Frontal cortex (tissue), 4 donors: ENCODE results near the gene CFAP99. TPM values are rescaled to one million over a fixed set of nuclear protein-coding genes. Genes with fewer than 3 reads are reported as not detected.

ENCODE experiments used
- DNase-seq, 2 donors: peaks; one replicate each; pipeline ENCODE4 v3.0.0; 2012; ENCODE audit warnings: low spot score in 2 of 2
- FAIRE-seq: peaks from 2 replicates; lab custom pipeline; 2012; peaks lifted over from hg19 to GRCh38; lab: Jason Lieb, UNC
- total RNA-seq: library from RNA; depleted of rRNA; stranded (reverse); fragments of >200 nt; gene quantifications from one replicate; pipeline ENCODE4 v1.2.3, GENCODE V29; 2014
- donor health status: control.
- donor health status: control.
- donor health status: control.

CFAP99 gene
- total RNA-seq, 1 donor from 2014 or later: not detected

GRCh38 chr4:2486981-2487380 is 68.2 kb downstream of the CFAP99 start:
- no peak for FAIRE-seq
- DNase-seq: no peak

GRCh38 chr4:2487632-2488031 is 68.9 kb downstream of the CFAP99 start:
- no peak for DNase-seq
- no peak for FAIRE-seq

GRCh38 chr4:2489081-2489805 is 70.5 kb downstream of the CFAP99 start:
- no peak for DNase-seq
- no peak for FAIRE-seq

DNA sequence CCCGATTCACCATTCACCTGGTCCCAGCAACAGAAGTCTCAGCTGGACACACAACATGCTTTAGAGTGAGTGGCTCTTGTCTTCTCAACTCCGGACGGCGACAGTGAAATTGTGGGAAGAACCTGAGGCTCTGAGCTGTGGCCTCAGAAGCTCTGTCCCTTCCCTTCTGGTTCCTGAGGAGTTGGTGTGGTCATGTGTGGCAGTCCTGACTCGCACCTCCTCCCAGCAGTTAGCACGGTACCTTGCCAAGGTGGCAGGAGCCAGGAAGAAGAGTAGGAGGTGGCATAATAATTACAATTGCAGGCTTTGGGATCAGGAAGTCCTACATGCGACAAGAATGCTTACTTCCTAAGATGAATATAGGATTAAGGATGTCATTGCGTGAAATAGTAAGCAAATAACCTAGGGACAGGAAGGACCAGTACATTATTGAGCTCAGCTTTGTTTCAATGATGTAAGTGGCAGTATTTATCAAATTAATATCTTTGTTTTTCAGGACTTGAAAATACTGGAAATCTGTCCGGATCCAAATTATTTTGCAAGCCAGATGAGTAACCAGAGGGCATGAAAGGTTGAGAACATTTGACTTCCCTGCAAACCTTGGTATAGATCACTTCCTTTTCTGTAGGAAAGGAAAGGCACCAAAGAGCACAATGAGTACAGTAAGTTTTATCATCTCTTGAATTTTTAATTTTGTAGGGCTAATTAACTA is 71.2 kb downstream of the CFAP99 start:
- no peak for FAIRE-seq
- DNase-seq: no peak

GRCh38 chr4:2492970-2493369 is 74.2 kb downstream of the CFAP99 start:
- no peak for DNase-seq
- FAIRE-seq: no peak

GRCh38 chr4:2494992-2495391 is 76.2 kb downstream of the CFAP99 start:
- no peak for DNase-seq
- FAIRE-seq: no peak

- DNase-seq (no peak), FAIRE-seq (no peak)
Observed at GRCh38 chr4:2497324-2497723, 78.6 kb downstream of the CFAP99 start.

- no peak for FAIRE-seq
- no peak for DNase-seq
Observed at GRCh38 chr4:2497931-2498330, 79.2 kb downstream of the CFAP99 start.

DNA sequence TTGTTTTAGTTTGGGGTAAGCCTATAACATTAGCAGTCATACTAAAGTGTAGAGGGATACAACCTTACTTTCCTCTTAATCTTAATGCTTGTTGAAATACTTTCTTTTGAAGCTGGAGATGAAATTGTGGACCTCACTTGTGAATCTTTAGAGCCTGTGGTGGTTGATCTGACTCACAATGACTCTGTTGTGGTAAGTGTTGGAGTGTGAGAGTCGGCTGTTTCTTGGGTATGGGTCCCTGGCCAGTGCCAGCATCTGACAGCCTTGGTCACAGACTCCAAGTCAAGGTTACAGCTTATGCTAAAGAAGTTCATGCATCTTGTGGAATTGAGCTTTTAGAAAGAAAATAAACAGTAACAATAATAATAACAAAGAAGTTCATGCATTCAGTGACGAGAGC is 81.8 kb downstream of the CFAP99 start:
- no peak for DNase-seq
- no peak for FAIRE-seq

- FAIRE-seq: no peak
- DNase-seq: no peak
Observed at GRCh38 chr4:2501034-2501594, 82.4 kb downstream of the CFAP99 start.

GRCh38 chr4:2503809-2504208 is 85.1 kb downstream of the CFAP99 start:
- DNase-seq (no peak), FAIRE-seq (no peak)

GRCh38 chr4:2507259-2507658 is 88.5 kb downstream of the CFAP99 start:
- no peak for FAIRE-seq
- DNase-seq: no peak

- FAIRE-seq (no peak), DNase-seq (no peak)
Observed at GRCh38 chr4:2507855-2508254, 89.1 kb downstream of the CFAP99 start.

DNA sequence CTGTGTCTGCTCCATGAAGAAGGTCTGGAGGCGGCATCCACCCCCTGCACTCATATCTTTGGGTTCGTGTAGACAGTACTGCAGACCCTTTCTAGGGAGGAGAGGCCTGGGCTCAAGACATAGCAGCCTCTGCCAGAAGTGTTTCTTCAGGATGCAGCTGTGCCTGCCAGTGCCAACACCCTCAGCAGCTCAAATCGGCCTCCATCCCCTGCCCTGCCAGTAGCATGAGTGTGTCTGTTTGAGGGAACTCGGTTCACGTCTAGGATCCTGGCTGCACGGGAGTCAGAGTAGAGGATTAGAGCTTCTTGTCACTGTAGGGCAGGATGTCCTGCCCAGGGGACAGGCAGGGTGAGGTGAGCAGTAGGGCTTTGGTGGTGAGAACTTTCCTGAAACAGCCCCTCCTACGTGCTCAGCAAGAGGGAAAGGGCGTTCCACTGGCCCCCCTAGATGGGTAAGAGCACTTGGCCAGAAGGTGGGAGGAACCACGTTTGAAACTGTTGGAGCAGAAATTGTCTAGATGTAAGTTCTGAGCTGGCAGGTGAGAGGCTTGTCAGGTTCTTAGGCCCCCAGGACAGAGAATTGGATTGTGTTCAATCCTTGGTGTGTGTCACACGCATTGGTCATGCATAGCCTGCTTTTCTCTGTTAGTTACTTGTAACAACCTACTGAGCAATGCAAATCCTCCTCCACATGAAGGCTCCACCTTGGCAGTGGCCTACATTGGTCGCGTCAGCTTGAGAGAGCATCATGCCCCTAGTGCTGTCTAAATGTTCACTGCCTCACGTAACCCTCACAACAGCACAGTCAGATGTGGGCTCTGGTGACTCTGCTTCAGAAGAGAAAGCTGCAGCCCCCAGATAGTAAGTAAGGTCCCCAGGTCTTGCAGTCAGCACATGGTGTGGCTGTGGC is 91.8 kb downstream of the CFAP99 start:
- no peak for FAIRE-seq
- no peak for DNase-seq

DNA sequence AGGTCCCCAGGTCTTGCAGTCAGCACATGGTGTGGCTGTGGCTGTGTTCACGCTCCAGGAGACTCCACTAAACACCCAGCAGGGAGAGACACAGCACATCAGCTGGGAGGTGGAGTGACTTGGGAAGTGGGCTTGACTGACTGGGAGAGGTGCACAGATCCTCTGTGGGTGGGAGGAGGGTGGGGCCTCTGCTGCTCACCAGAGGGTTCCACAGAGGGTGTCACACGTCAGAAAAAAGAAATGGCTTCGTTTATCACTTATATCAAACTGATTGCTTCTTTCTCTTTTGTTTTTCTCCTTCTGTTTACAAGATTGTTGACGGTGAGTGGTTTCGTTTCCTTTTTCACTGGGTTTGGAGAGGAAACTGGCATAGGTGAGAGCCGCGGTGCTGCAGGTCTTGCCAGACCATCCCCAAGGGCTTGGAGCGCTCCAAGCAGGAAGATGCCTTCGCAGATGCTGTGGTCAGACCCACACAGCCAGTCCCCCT is 92.9 kb downstream of the CFAP99 start:
- FAIRE-seq: no peak

More for the DNA sequence above, 92.9 kb downstream of the CFAP99 start:
- no peak for DNase-seq

Other genes with a start within 250 kb of the CFAP99 start
- gene HAUS3, start 176.8 kb upstream of the CFAP99 start, total RNA-seq: 42.0 TPM
- 8.6 TPM for gene POLN, start 176.8 kb upstream of the CFAP99 start, total RNA-seq
- 17.5 TPM for gene MXD4, start 156.8 kb upstream of the CFAP99 start, total RNA-seq
- gene ZFYVE28, start 310 bp upstream of the CFAP99 start, total RNA-seq: 3.7 TPM
- gene RNF4, start 50.2 kb downstream of the CFAP99 start, total RNA-seq: 28.1 TPM
- 17.1 TPM for gene FAM193A, start 117.7 kb downstream of the CFAP99 start, total RNA-seq